ENCODE measurements around the gene APBA2.
"Not testable (repeated sequence)": the region's sequence is repeated elsewhere in the genome, so short reads cannot be mapped to it uniquely, and the experiment has no call there.

DNA sequence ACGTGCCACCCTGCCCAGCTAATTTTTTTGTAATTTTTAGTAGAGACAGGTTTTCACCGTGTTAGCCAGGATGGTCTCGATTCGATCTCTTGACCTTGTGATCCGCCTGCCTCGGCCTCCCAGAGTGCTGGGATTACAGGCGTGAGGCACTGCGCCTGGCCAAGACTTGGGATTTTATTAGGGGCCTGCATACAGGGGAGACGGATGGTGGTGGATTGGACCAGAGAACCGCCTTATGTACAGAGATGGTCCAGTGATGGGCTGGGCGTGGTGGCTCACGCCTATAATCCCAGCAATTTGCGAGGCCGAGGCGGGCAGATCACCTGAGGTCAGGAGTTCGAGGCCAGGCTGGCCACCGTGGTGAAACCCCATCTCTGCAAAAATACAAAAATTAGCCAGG is 139.6 kb downstream of the APBA2 start:
- TF ChIP-seq, protein P1, sequence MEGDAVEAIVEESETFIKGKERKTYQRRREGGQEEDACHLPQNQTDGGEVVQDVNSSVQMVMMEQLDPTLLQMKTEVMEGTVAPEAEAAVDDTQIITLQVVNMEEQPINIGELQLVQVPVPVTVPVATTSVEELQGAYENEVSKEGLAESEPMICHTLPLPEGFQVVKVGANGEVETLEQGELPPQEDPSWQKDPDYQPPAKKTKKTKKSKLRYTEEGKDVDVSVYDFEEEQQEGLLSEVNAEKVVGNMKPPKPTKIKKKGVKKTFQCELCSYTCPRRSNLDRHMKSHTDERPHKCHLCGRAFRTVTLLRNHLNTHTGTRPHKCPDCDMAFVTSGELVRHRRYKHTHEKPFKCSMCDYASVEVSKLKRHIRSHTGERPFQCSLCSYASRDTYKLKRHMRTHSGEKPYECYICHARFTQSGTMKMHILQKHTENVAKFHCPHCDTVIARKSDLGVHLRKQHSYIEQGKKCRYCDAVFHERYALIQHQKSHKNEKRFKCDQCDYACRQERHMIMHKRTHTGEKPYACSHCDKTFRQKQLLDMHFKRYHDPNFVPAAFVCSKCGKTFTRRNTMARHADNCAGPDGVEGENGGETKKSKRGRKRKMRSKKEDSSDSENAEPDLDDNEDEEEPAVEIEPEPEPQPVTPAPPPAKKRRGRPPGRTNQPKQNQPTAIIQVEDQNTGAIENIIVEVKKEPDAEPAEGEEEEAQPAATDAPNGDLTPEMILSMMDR (IDR thresholded peaks at IDR 0.05), result not testable (repeated sequence)
- TF ChIP-seq, protein P2, sequence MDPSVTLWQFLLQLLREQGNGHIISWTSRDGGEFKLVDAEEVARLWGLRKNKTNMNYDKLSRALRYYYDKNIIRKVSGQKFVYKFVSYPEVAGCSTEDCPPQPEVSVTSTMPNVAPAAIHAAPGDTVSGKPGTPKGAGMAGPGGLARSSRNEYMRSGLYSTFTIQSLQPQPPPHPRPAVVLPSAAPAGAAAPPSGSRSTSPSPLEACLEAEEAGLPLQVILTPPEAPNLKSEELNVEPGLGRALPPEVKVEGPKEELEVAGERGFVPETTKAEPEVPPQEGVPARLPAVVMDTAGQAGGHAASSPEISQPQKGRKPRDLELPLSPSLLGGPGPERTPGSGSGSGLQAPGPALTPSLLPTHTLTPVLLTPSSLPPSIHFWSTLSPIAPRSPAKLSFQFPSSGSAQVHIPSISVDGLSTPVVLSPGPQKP (IDR thresholded peaks at IDR 0.05; ENCODE audit: low read depth, low read length), result not testable (repeated sequence)
- not testable (repeated sequence) for TF ChIP-seq EP300 (IDR thresholded peaks at IDR 0.05); ZFP36 (IDR thresholded peaks at IDR 0.05; ENCODE audit: borderline replicate concordance, partially characterized antibody); POLR2A (IDR thresholded peaks at IDR 0.05; ENCODE audit: low read length); CHD4 (IDR thresholded peaks at IDR 0.05; ENCODE audit: borderline replicate concordance); POLR2AphosphoS2 (conservative IDR thresholded peaks at IDR 0.05; ENCODE audit: low read length); HOXA7 (CRISPR knock-in tag; IDR thresholded peaks at IDR 0.05); CEBPB (IDR thresholded peaks at IDR 0.05); MYC (IDR thresholded peaks at IDR 0.05; ENCODE audit: borderline replicate concordance, low read length); CBX2 (IDR thresholded peaks at IDR 0.05; ENCODE audit: borderline replicate concordance, low read depth)
- TF ChIP-seq, protein P3, sequence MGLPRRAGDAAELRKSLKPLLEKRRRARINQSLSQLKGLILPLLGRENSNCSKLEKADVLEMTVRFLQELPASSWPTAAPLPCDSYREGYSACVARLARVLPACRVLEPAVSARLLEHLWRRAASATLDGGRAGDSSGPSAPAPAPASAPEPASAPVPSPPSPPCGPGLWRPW (IDR thresholded peaks at IDR 0.05), result not testable (repeated sequence)
- TF ChIP-seq, protein P4, sequence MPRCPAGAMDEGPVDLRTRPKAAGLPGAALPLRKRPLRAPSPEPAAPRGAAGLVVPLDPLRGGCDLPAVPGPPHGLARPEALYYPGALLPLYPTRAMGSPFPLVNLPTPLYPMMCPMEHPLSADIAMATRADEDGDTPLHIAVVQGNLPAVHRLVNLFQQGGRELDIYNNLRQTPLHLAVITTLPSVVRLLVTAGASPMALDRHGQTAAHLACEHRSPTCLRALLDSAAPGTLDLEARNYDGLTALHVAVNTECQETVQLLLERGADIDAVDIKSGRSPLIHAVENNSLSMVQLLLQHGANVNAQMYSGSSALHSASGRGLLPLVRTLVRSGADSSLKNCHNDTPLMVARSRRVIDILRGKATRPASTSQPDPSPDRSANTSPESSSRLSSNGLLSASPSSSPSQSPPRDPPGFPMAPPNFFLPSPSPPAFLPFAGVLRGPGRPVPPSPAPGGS (IDR thresholded peaks at IDR 0.05), result not testable (repeated sequence)
